ENCODE data around the gene C19orf12.

DNA sequence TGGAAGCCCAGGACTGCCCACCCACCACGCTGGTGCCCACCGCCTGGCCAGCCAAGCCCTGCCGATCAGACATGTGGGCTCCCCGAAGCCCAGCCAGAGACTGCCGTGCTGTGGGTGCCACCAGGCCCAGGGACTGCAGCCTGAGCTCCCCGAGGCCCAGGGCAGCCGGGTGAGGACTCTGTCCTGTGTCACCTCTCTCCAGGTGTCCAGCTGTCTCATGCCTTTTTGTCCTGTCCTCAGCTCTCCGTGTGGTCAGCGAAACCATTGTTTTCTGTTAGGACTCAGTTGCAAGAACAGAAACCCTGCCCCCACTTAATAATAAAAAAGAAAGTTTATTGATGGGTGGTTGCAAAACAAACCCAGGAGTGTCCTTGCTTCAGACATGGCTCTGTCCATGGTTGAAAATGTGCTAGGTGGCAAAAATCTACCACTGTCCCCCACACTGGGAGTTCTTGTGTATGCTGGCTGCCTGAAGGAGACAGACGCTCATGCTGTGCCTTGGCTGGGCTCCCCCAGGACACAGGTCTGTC, 39.9 kb downstream of the C19orf12 start:
- TF ChIP-seq GATA2 (IDR thresholded peaks at IDR 0.05; ENCODE audit: low read depth, low read length) (no peak), GATA3 (IDR thresholded peaks at IDR 0.05; ENCODE audit: low read depth, low read length) (no peak)

All from SH-SY5Y (cell line).